GM18519 (cell line): ENCODE measurements around the gene PNPLA3.

Experiments used
- ATAC-seq: cut with Tn5 transposase; IDR thresholded peaks from one replicate; pipeline ENCODE4 v1.9.1; 2021; ENCODE audit warnings: mild to moderate bottlenecking, moderate library complexity; ENCODE audit not compliant: unreplicated experiment, low FRiP score

Gene PNPLA3

GRCh38 chr22:43955883-43956782 is 32.5 kb downstream of the PNPLA3 start:
- ATAC-seq = no peak

- ATAC-seq = no peak
These were observed 33.3 kb downstream of the PNPLA3 start for GRCh38 chr22:43956805-43957463.

- ATAC-seq = no peak
These were observed 34.3 kb downstream of the PNPLA3 start for GRCh38 chr22:43957871-43958270.

GRCh38 chr22:43964314-43964857 is 40.8 kb downstream of the PNPLA3 start:
- no peak for ATAC-seq

GRCh38 chr22:43967069-43967468 is 43.5 kb downstream of the PNPLA3 start:
- ATAC-seq = no peak

- no peak for ATAC-seq
These were observed 45.0 kb downstream of the PNPLA3 start for GRCh38 chr22:43968614-43969013.

GRCh38 chr22:43969021-43969878 is 45.6 kb downstream of the PNPLA3 start:
- no peak for ATAC-seq

GRCh38 chr22:43969989-43970755 is 46.6 kb downstream of the PNPLA3 start:
- no peak for ATAC-seq

- no peak for ATAC-seq
These were observed 47.5 kb downstream of the PNPLA3 start for GRCh38 chr22:43971112-43971511.

- ATAC-seq = no peak
These were observed 49.4 kb downstream of the PNPLA3 start for GRCh38 chr22:43972931-43973462.

GRCh38 chr22:43974028-43974545 is 50.5 kb downstream of the PNPLA3 start:
- no peak for ATAC-seq

GRCh38 chr22:43975041-43975440 is 51.4 kb downstream of the PNPLA3 start:
- ATAC-seq = no peak

GRCh38 chr22:43976861-43977795 is 53.5 kb downstream of the PNPLA3 start:
- no peak for ATAC-seq

- ATAC-seq = no peak
These were observed 55.0 kb downstream of the PNPLA3 start for GRCh38 chr22:43978558-43978957.

- ATAC-seq = no peak
These were observed 57.0 kb downstream of the PNPLA3 start for GRCh38 chr22:43980579-43980978.

- ATAC-seq = no peak
These were observed 57.4 kb downstream of the PNPLA3 start for GRCh38 chr22:43980996-43981395.

- no peak for ATAC-seq
These were observed 60.2 kb downstream of the PNPLA3 start for GRCh38 chr22:43983808-43984207.

GRCh38 chr22:43985532-43985931 is 61.9 kb downstream of the PNPLA3 start:
- ATAC-seq = no peak
